Measurements from ENCODE around the gene CD209.
"Not testable (repeated sequence)": the region's sequence is repeated elsewhere in the genome, so short reads cannot be mapped to it uniquely, and the experiment has no call there.

Gene CD209, protein sequence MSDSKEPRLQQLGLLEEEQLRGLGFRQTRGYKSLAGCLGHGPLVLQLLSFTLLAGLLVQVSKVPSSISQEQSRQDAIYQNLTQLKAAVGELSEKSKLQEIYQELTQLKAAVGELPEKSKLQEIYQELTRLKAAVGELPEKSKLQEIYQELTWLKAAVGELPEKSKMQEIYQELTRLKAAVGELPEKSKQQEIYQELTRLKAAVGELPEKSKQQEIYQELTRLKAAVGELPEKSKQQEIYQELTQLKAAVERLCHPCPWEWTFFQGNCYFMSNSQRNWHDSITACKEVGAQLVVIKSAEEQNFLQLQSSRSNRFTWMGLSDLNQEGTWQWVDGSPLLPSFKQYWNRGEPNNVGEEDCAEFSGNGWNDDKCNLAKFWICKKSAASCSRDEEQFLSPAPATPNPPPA

DNA sequence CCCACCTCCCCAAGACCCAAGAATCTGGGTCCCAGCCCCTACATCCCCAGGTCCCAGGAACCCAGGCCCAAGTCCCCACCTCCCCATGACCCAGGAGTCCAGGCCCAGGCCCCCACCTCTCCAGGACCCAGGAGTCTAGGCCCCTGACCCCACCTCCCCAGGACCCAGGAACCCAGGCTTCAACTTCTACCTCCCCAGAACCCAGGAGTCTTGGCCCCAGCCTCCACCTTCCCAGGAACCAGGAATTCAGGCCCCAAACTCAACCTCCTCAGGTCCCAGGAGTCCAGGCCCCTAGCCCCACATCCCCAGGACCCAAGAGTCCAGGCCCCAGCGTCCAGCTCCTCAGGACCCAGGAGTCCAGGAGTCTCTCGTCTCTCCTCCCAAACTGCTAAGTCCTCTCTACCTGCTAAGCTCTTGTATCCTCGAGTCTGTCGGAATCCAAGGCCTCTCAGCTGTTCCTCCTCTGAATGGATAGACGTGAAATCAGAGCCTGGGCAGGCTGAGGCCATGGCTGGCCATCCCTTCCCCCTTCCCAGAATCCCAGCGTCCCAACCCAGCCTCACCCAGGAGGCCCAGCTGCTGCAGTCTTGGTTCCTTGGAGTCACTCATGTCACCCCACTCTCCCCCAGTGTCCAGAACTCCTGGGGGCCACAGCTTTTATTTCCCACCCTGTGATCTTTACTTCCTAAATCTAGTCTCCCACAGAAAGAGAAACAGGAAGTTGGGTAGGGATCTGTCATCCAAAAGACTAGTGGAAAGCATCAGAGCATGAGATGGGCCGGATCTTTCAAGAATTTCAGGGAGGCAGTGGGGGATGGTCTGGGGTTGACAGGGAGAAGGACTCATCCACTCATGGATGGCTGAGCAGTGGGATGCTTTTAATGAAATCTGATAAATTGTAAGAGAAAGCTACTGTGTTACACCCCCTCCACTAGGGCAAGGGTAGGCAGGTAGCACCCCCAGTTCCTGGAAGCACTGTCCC, at the start of gene CD209:
Gene CD209 (minus strand): TSS at position 632 of the 982 bp plus-strand sequence. CDS start 23 bp downstream, at position 609.
- no peak for DNase-seq

DNA sequence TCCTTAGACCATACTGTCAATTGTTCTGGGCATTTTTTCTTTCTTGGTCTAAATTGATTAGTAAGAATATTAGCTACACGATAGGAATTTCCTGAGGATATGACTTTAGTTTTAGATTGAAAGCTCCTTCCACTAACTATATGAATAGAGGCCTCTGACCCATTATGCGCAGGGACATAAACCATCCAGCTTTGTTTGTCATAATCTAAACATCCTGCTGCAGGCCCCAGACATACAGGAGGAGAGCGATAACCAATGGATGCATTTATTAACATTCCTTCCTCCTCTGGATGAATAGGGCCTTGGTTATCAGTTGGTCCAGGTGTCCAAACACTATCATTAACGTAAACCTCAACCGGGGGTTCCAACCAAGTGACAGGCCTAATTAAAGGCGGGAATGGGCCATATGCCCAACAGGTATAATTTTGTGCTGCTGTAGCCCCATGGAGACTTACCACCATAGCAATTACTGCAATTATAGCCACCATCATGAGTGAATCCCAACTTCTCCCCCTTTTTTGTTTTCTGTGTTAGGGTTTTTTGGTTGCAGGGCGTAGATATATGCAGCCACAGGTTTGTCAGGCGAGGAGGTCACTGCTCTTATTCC, 48.3 kb upstream of the CD209 start:
- no peak for DNase-seq

DNA sequence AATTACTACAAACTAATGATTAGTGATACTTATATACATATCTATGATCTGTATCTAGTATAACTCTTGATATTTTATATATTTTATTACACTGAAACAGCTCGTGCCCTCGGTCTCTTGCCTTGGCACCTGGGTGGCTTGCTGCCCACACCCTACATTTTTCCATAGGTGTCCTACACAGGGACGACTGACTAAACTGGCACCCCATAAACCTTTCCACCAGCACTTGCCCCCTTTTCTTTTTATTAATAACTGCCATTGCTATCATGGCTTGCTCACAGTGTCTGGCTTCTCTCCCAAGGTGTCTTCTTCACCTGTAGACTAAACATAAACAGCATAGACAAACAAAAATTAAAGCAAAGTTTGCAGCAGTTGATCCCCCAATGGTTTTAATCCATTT, 46.2 kb upstream of the CD209 start:
- DNase-seq, result no peak

GRCh38 chr19:7792701-7793100, 45.4 kb upstream of the CD209 start:
- DNase-seq, result not testable (repeated sequence)

- DNase-seq, result no peak
Measured at GRCh38 chr19:7792281-7792680, 44.9 kb upstream of the CD209 start.

GRCh38 chr19:7790416-7790815, 43.1 kb upstream of the CD209 start:
- DNase-seq, result no peak

- DNase-seq, result no peak
Measured at GRCh38 chr19:7789447-7789846, 42.1 kb upstream of the CD209 start.

DNA sequence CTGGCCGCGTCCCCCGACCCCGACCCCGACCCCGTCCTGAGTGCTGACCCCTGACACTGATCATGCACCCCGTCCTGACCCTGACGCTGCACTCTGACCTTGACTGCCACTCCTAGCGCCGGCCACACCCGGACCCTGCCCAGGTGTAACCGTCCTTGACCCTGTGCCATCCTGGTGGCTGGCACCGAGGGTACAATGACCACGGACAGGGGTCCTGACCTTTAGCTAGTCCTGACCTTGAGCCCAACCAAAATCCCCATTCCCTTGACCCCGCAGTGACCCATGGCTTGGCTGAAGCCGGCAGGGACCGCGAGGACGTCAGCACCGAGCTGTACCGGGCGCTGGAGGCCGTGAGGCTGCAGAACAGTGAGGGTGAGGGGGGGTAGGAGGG, 41.6 kb upstream of the CD209 start:
- no peak for DNase-seq

GRCh38 chr19:7788178-7788932, 41.0 kb upstream of the CD209 start:
- DNase-seq, result no peak

- no peak for DNase-seq
Measured at GRCh38 chr19:7787602-7788177, 40.4 kb upstream of the CD209 start.

- DNase-seq, result no peak
Measured at GRCh38 chr19:7787141-7787540, 39.8 kb upstream of the CD209 start.

GRCh38 chr19:7784856-7785255, 37.5 kb upstream of the CD209 start:
- no peak for DNase-seq

- no peak for DNase-seq
Measured at GRCh38 chr19:7783991-7784423, 36.7 kb upstream of the CD209 start.

- DNase-seq, result no peak
Measured at GRCh38 chr19:7781157-7781556, 33.8 kb upstream of the CD209 start.

DNA sequence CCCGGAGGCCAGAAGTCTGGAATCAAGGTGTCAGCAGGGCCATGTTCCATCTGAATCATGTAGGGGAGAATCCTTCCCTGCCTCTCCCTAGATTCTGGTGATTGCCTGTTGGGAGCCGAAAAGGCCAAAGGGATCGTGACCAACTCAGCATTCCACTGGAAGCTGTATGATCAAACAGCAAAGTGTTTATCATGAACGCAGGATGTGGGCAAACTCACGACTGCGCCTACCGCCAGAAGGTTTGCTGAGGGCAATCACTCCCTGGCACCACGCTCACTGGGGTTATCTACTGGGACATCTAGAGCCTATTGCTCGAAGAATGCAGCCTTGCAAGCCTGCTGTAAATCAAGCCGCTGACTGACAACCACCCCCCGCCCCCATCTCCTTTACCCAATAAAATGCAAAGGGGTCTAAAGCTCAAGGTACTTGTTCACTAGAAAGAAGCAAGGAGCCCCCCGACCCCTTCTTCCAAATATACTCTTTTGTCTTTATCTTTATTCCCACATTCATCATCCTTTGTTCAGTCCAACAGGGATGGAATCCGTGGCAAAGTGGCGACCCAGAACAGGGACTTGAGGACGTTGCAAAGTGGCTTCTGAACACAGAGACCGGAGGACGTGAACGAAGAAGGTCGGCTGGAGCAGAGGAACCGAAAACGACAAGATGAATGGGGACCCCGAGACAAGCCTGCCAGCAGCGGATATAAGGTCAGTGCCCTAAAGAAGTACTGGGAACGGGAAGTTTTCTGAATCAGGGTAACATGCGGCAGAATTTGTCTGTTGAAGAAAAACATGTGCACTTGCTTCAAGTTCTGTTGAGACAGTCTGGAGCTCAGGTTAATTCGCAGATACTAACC, 32.5 kb upstream of the CD209 start:
- DNase-seq, result no peak

GRCh38 chr19:7778081-7778480, 30.7 kb upstream of the CD209 start:
- DNase-seq, result peak; percentile 25

DNA sequence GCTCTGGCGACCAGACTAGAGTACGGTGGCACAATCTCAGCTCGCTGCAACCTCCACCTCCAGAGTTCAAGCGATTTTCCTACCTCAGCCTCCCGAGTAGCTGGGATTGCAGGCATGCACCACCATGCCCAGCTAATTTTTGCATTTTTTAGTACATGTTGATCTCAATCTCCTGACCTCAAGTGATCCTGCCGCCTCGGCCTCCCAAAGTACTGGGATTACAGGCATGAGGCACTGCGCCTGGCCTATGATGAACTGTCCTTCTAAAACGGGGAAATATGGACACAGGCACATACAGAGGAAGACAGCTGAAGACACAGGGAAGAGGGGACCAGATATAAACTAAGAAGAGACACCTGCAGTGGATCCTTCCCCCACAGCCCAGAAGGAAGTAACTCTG, 28.4 kb upstream of the CD209 start:
- no peak for DNase-seq

- no peak for DNase-seq
Measured at GRCh38 chr19:7773841-7774240, 26.5 kb upstream of the CD209 start.

DNA sequence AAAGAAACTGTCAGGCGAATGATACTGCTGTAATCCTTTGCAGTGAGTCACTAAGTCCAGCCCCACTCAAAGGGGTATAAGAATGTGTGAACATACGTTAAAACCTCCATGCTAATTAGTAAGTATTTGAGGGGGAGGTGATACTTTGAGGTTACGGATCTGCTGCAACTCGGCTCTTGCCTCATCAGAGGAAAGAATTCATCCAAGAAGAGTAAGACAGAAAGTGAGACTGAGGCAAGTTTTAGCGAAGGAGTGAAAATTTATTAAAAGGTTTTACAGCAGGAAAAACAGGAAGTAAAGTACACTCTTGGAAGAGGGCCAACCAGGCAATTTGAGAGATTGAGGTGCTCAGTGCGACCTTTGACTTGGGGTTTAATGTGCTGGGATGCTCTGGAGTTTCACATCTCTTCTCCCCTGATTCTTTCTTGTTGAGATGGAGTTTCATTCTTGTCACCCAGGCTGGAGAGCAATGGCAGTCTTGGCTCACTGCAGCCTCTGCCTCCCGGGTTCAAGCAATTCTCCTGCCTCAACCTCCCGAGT, 25.5 kb upstream of the CD209 start:
- DNase-seq, result peak; percentile 99

- DNase-seq, result no peak
Measured at GRCh38 chr19:7771072-7771471, 23.7 kb upstream of the CD209 start.

DNA sequence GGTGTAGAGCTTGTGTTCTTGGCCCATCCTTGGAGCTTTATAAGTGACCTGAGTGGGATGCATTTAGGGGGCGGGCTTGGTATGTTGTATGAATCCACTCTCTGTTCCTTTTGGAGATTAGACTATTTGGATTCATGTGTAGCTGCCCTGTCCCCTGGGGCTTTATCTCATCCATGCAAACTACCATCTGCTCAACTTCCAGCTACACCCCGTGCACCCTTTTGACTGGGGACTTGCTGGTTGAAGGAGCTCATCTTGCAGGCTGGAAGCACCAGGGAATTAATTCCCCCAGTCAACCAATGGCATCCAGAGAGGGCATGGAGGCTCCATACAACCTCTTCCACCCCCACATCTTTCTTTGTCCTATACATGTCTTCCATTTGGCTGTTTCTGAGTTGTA, 21.8 kb upstream of the CD209 start:
- no peak for DNase-seq
